BLaER1 treated with 17β-estradiol and CSF1 and Interleukin-3, amounts not matched to agents 10 nM and 100 nM (cell line): ENCODE results near the gene CLIC5.
A peak's percentile ranks its signal among the peaks of the same experiment; 100 is the strongest.
"Not testable (repeated sequence)": the region's sequence is repeated elsewhere in the genome, so short reads cannot be mapped to it uniquely, and the experiment has no call there.

Experiments used
- H3K27ac ChIP-seq, 11 experiments: shearing (Covaris generic); formaldehyde crosslinking; 2 replicates each; pipeline ENCODE4 v1.8.1; 2022
- H3K27me3 ChIP-seq, 11 experiments: shearing (Covaris generic); formaldehyde crosslinking; 2 replicates each; pipeline ENCODE4 v1.8.1; 2022
- H3K36me3 ChIP-seq, 11 experiments: shearing (Covaris generic); formaldehyde crosslinking; 2 replicates each; pipeline ENCODE4 v1.8.1; 2022
- H3K4me1 ChIP-seq, 10 experiments: shearing (Covaris generic); formaldehyde crosslinking; 2 replicates each; pipeline ENCODE4 v1.8.1; 2022
- H3K4me2 ChIP-seq, 11 experiments: shearing (Covaris generic); formaldehyde crosslinking; 2 replicates each; pipeline ENCODE4 v1.8.1; 2022
- H3K4me3 ChIP-seq, 10 experiments: shearing (Covaris generic); formaldehyde crosslinking; 2 replicates each; pipeline ENCODE4 v1.8.1; 2022
- H3K9ac ChIP-seq, 11 experiments: shearing (Covaris generic); formaldehyde crosslinking; 2 replicates each; pipeline ENCODE4 v1.8.1; 2022
- H3K9me3 ChIP-seq, 11 experiments: shearing (Covaris generic); formaldehyde crosslinking; replicated peaks in 1 of 11; 2 replicates each; pipeline ENCODE4 v1.8.1; 2022
- H4K20me1 ChIP-seq, 11 experiments: shearing (Covaris generic); formaldehyde crosslinking; 2 replicates each; pipeline ENCODE4 v1.8.1; 2022
- Cebpa-rat ChIP-seq, 11 experiments: shearing (Covaris generic); IDR thresholded peaks; 2 replicates each; pipeline ENCODE4 v1.8.1; 2022

CLIC5 gene

GRCh38 chr6:45933855-45934254, 81.8 kb downstream of the CLIC5 start:
- Histone ChIP-seq H3K36me3 (no peaks in the 10 kb centered on the region), H3K9ac (no peak overlapping the region), H3K27ac (no peak overlapping the region), H3K9me3 (no peaks in the 10 kb centered on the region), H3K4me2 (no peak overlapping the region), H4K20me1 (no peaks in the 10 kb centered on the region), H3K4me1 (no peaks in the 10 kb centered on the region), H3K27me3 (no peaks in the 10 kb centered on the region), H3K4me3 (no peak overlapping the region)
- TF ChIP-seq Cebpa-rat (IDR thresholded peaks at IDR 0.05): no peak

DNA sequence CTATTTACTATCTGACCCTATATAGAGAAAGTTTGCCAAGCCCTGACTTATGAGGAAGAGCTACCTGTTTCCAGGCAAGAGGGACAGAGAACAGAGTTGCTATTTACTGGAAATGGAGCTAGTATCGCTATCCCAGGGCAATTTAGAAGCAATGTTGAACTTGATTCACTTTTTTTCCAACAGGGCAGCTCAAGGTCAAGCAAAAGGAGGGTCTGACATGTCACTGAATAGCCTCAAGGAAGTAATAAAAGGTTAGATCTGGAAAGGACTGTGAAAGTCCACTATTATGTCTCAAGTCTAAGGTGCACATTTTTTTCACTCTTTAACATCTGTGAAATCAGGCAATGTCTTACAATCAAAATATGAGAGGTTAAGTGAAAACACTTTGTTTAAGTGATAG, 84.4 kb downstream of the CLIC5 start:
- no peak for TF ChIP-seq Cebpa-rat (IDR thresholded peaks at IDR 0.05)
- H3K27me3 ChIP-seq: no peaks in the 10 kb centered on the region
- H3K27ac ChIP-seq: no peak overlapping the region
- H4K20me1 ChIP-seq: no peaks in the 10 kb centered on the region
- H3K36me3 ChIP-seq: no peaks in the 10 kb centered on the region
- no peaks in the 10 kb centered on the region for H3K9me3 ChIP-seq
- H3K4me2 ChIP-seq: no peak overlapping the region
- H3K4me1 ChIP-seq: no peaks in the 10 kb centered on the region
- H3K4me3 ChIP-seq: no peak overlapping the region
- H3K9ac ChIP-seq: no peak overlapping the region

GRCh38 chr6:45930420-45931040, 85.1 kb downstream of the CLIC5 start:
- no peaks in the 10 kb centered on the region for H3K36me3 ChIP-seq
- no peaks in the 10 kb centered on the region for H4K20me1 ChIP-seq
- TF ChIP-seq Cebpa-rat (IDR thresholded peaks at IDR 0.05): no peak
- no peak overlapping the region for H3K4me3 ChIP-seq
- no peaks in the 10 kb centered on the region for H3K27me3 ChIP-seq
- no peaks in the 10 kb centered on the region for H3K4me1 ChIP-seq
- no peak overlapping the region for H3K9ac ChIP-seq
- H3K9me3 ChIP-seq: no peaks in the 10 kb centered on the region
- H3K4me2 ChIP-seq: no peak overlapping the region
- H3K27ac ChIP-seq: no peak overlapping the region

- no peaks in the 10 kb centered on the region for H3K9me3 ChIP-seq
- no peaks in the 10 kb centered on the region for H3K4me1 ChIP-seq
- no peak overlapping the region for H3K4me2 ChIP-seq
- H3K36me3 ChIP-seq: no peaks in the 10 kb centered on the region
- H3K9ac ChIP-seq: 0 out of 22 replicates have a peak overlapping the region, but pooled peaks of 1 of the 11 experiments have one; percentile 16
- H3K27ac ChIP-seq: no peak overlapping the region
- no peak for TF ChIP-seq Cebpa-rat (IDR thresholded peaks at IDR 0.05)
- H3K4me3 ChIP-seq: no peak overlapping the region
- no peaks in the 10 kb centered on the region for H4K20me1 ChIP-seq
- no peaks in the 10 kb centered on the region for H3K27me3 ChIP-seq
Observed at GRCh38 chr6:45929421-45930361, 86.0 kb downstream of the CLIC5 start.

- Histone ChIP-seq H3K9me3 (no peaks in the 10 kb centered on the region), H3K27me3 (no peaks in the 10 kb centered on the region), H4K20me1 (no peaks in the 10 kb centered on the region), H3K27ac (no peak overlapping the region), H3K4me1 (no peaks in the 10 kb centered on the region), H3K4me3 (no peak overlapping the region), H3K36me3 (no peaks in the 10 kb centered on the region), H3K4me2 (no peak overlapping the region), H3K9ac (no peak overlapping the region)
- TF ChIP-seq Cebpa-rat (IDR thresholded peaks at IDR 0.05): no peak
Observed at GRCh38 chr6:45928721-45929305, 86.8 kb downstream of the CLIC5 start.

DNA sequence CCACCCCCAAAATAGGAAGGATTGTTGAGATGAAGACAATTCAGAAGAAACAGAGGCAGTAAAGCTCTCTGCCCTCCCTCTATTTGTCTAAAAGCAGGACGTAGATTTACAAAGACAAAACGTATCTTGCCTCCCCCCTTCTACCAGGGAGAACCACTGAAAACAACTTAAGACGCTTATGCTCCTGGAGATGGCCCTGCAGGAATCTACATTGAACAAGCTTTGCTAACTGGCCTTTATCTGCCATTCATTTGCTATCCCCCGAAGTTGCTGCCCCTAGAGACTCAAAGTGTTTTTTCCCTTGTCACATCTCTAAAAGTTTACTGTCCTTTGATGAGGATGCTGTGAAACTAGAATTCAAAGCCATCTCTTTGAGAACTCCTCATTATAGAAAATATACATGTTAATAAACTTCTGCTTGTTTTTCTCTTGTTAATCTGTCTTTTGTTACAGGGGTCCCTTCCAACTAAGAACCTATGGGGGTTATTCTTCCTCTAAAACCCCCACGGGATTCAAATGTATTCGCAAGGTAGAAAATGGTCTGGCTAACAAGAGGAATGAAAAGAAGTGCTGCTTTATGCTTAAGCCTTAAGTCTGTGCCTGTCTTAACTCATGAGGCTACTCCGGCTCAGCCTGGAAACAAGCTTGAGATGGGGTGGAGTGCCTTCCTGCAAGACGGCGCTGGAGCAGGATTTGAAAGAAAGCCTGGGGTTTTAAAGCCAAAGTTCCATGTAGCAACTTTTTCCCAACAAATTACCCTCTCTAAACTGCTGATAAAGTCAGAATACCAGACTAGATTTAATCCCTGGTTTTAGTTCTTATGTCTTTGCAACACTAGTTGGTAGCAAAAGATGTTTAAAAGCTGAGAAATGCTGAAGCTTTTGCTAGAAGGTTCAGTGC, 88.0 kb downstream of the CLIC5 start:
- Histone ChIP-seq H3K27ac (no peak overlapping the region), H3K27me3 (no peaks in the 10 kb centered on the region), H4K20me1 (no peaks in the 10 kb centered on the region), H3K4me1 (no peaks in the 10 kb centered on the region), H3K9ac (no peak overlapping the region), H3K4me2 (no peak overlapping the region), H3K9me3 (no peaks in the 10 kb centered on the region), H3K36me3 (no peaks in the 10 kb centered on the region), H3K4me3 (no peak overlapping the region)
- no peak for TF ChIP-seq Cebpa-rat (IDR thresholded peaks at IDR 0.05)

- H3K4me3 ChIP-seq, H3K27ac ChIP-seq, H3K9ac ChIP-seq, H3K4me2 ChIP-seq, H3K9me3 ChIP-seq, H3K4me1 ChIP-seq, H3K27me3 ChIP-seq, H3K36me3 ChIP-seq, H4K20me1 ChIP-seq: not testable (repeated sequence)
Observed at GRCh38 chr6:45926423-45926822, 89.2 kb downstream of the CLIC5 start.

GRCh38 chr6:45924763-45925342, 90.8 kb downstream of the CLIC5 start:
- no peak for TF ChIP-seq Cebpa-rat (IDR thresholded peaks at IDR 0.05)
- H3K4me1 ChIP-seq: no peaks in the 10 kb centered on the region

More at GRCh38 chr6:45924763-45925342, 90.8 kb downstream of the CLIC5 start:
- no peak overlapping the region for H3K4me2 ChIP-seq
- H3K4me3 ChIP-seq: no peak overlapping the region
- H3K9ac ChIP-seq: no peak overlapping the region
- no peaks in the 10 kb centered on the region for H3K27me3 ChIP-seq
- H3K9me3 ChIP-seq: no peaks in the 10 kb centered on the region
- no peaks in the 10 kb centered on the region for H4K20me1 ChIP-seq
- no peaks in the 10 kb centered on the region for H3K36me3 ChIP-seq
- no peak overlapping the region for H3K27ac ChIP-seq
